ENCODE data around the gene CRY1.

The CRY1 gene

DNA sequence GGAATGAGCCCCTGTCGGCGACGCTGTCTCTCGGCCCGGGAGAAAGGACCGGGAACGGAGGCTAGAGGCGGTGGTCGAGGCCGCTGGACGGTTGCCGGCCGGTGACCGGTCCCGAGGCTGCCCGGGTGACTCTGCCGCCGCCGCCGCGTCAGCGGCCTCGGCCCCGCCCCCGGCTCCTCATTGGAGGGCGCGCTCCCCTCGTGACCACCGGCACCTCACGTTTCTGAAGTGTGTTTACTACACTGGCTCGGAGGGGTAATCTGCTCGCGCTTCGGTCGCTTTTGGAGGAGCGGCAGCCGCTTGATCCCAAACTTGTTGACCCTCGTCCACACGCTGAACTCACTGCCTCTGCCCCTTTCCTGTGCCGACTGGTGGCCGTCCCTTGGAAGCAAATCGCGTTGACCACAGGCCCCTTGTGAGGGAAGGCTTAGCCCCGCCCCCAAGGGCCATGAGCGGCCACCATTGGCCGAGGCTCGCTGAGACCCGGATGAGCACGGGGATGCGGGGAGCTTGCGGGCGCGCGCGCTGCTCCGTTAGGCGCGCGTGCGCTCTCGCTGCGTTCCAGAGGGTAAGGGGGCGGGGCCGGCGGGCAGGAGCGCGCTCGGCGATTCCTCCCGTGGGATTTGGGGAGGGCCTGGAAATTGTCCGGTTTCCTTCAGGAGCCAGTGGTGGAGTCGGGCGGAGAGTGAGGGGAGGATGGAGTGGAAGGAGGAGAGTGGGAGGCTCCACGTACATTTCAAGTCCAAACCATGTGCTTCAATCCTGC, at the start of gene CRY1:
TSS of gene CRY1 (minus strand) at position 133 of the 766 bp plus-strand sequence. CDS start 588 bp downstream, outside the sequence.
- DNase-seq (ENCODE audit: low spot score) = peak; percentile 92

- no peak for DNase-seq (ENCODE audit: low spot score)
These were observed 46.4 kb upstream of the CRY1 start for GRCh38 chr12:107139787-107140186.

GRCh38 chr12:107138990-107139389, 45.6 kb upstream of the CRY1 start:
- no peak for DNase-seq (ENCODE audit: low spot score)

GRCh38 chr12:107135177-107135576, 41.8 kb upstream of the CRY1 start:
- DNase-seq (ENCODE audit: low spot score) = no peak

DNA sequence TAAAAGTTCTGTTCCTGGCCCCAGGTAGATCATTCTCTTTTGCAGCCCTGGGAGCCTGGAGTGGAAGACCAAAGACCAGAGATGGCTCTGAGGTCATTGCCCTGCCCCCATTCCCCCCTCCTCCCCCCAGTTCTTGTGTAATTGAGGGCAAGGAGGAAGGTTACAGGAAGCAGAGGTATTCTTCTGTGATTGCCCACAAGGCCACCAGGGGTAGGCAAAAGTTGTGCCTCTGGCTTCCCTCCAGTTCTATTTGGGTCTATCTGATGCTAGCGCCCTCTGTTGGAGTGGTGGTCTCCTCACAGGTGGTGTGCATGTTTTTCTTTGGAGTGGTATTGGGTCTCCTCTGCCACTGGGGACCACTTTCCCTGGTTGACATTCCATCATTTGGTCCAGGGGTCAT, 41.2 kb upstream of the CRY1 start:
- DNase-seq (ENCODE audit: low spot score) = peak; percentile 6

DNA sequence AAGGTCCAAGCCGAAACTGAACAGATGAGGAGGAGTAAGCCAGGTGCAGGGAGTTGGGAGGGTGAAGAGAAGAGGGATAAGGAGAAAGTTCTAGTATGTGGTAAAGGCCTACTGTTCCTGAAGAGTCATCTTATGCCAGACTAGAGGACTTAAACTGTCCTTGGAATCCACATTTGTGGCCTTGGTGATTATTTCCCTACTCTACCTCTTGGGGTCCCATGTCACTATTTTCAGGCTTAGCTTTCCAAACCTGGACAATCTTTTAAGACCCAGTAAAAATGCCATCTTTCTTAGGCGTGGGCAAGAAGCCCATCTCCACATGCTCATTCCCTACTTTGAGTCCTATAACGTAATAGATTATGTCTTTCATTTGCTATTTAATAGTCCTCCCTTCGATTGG, 40.1 kb upstream of the CRY1 start:
- DNase-seq (ENCODE audit: low spot score) = no peak

GRCh38 chr12:107131832-107132616, 38.7 kb upstream of the CRY1 start:
- peak; percentile 60 for DNase-seq (ENCODE audit: low spot score)

DNA sequence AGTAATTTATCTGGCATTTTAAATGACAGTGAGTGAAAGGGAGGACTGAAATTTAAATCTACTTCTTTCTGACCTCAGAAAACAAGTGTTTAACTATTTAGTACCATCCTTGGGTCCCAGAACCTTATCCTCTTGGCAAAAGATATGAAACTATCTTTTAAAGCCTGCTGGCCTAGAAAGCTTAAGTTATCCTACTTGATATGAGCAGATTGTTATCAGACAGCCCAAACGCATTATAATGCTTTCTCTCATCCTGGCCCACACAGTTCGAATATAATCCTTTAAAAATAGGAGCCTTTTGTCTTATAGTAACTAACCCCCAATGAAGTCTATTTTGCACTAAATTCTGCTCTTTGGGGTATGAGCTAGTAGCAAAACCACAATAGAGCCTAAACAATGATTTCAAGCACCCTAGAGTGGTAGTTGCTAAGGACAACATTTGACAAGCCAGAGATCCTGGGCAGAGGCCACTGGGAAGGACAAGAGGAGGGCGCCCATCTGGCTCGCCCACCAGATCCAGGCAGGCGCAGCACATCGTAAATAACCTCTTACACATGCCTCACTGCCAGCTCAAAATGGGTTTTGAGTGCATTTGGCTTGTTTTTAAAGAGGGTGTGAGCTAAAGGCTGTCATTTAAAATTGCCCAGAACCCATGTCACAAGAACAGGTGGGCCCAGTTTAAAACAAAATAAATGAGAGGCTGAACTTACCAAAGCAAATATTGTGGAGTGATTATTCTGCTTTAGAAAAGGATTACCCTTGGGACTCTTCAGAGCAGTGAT, 37.7 kb upstream of the CRY1 start:
- no peak for DNase-seq (ENCODE audit: low spot score)

DNA sequence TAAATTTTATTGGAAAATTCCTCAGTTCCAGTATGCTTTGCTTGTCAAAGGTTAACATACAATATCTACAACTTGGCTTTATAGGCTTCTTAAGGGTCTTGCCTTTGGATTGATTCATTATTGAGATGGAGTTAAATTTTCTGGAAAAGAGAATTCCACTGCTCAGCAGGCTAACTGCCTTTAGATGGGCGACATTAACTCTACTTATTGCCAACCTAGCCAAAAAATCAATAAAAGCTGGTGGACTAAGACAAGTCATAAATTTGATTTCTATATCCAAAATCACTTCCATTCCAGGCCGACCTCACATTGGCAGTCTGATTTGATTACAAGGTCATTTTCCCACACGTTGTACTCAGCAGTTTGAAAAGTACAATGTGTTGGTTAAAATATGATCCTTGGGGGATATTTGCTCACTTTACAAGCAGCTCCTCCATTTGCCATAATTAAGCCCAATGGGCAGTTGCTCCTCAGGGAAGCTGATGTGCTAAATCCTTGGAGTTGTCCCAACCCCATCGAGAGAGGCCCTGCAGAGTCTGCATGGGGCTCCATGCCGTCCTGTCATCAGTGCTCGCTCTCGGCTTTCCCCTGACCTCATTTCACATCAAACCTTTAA, 36.1 kb upstream of the CRY1 start:
- DNase-seq (ENCODE audit: low spot score) = no peak

- no peak for DNase-seq (ENCODE audit: low spot score)
These were observed 34.4 kb upstream of the CRY1 start for GRCh38 chr12:107127482-107128430.

DNA sequence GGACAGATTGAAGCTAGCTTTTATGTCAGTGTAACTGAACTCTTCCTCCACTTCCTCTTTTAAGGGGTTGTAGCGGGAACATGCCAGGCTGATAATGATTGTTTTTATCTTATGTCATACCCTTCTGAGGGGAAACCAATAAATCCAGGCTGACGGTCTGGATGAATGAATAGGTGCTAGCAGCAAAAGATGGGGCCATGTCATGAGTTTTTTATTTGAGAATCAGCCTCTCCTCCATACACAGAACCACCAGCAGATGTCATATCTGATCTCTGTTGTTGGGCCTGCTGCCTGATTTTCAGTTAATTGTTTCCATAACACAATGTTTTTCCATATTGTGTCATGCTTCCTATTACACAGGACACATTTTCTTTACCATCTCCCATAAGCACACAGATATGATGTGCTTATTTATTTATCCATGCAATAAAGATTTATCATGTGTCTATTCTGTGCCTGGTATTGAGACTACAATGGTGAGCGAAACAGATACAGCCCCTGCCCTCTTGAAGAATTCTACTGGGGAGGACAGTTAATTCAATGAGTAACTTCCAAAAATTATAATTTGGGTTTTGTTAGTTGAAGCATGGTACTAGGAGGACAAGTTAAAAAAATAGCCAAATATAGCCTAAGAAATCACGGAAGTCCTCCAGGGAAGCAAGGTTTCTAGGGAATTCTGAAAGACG, 33.6 kb upstream of the CRY1 start:
- DNase-seq (ENCODE audit: low spot score) = no peak

GRCh38 chr12:107125833-107126232, 32.5 kb upstream of the CRY1 start:
- no peak for DNase-seq (ENCODE audit: low spot score)

GRCh38 chr12:107122452-107122958, 29.2 kb upstream of the CRY1 start:
- no peak for DNase-seq (ENCODE audit: low spot score)

GRCh38 chr12:107119091-107119490, 25.7 kb upstream of the CRY1 start:
- no peak for DNase-seq (ENCODE audit: low spot score)

GRCh38 chr12:107118624-107119023, 25.3 kb upstream of the CRY1 start:
- no peak for DNase-seq (ENCODE audit: low spot score)

GRCh38 chr12:107115119-107115518, 21.8 kb upstream of the CRY1 start:
- DNase-seq (ENCODE audit: low spot score) = no peak

- DNase-seq (ENCODE audit: low spot score) = no peak
These were observed 18.0 kb upstream of the CRY1 start for GRCh38 chr12:107111314-107111713.

- no peak for DNase-seq (ENCODE audit: low spot score)
These were observed 16.7 kb upstream of the CRY1 start for GRCh38 chr12:107109726-107110719.

DNA sequence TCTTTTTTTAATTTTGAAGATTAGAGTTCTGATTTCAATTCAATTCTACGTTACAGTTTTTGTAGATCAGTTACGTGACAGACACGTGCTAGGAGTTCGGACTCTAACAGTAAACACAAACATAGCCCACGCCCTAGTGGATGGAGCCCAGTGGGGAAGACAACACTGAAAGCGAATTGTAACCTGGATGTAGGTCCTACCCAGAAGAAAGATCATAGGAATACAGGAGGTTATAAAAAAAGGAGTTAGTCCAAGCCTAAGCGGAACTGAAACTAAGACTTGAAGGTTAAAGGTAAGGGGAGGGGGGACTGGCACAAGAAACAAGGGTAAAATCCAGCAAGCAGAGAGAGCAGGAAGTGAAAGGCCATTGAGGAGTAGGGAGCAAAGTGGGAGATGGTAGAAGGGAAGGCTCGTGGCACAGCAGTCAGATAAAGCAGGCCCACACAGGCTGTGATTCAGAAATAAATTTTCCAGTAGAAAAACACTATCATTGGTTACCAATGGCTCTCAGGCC, 15.7 kb upstream of the CRY1 start:
- no peak for DNase-seq (ENCODE audit: low spot score)
